HG03460 (cell line): ENCODE results near the gene LCMT2.

Experiments
- ATAC-seq: cut with Tn5 transposase; IDR thresholded peaks from one replicate; pipeline ENCODE4 v1.9.1; 2021; ENCODE audit not compliant: unreplicated experiment

LCMT2 gene

GRCh38 chr15:43276563-43277200 is 53.7 kb downstream of the LCMT2 start:
- ATAC-seq: no peak

- no peak for ATAC-seq
These were observed 54.4 kb downstream of the LCMT2 start for GRCh38 chr15:43275740-43276562.

- no peak for ATAC-seq
These were observed 56.2 kb downstream of the LCMT2 start for GRCh38 chr15:43274136-43274535.
